ENCODE data around the gene PIGL. TPM values are rescaled to one million over a fixed set of nuclear protein-coding genes. Genes with fewer than 3 reads are reported as not detected.

The PIGL gene
- total RNA-seq, 1 donor from 2014 or later: 37.1 TPM

- H3K4me1 Mint-ChIP-seq (ENCODE audit: low read depth): peaks cover 7% of the 10 kb centered on the region
- TF ChIP-seq, protein P1, sequence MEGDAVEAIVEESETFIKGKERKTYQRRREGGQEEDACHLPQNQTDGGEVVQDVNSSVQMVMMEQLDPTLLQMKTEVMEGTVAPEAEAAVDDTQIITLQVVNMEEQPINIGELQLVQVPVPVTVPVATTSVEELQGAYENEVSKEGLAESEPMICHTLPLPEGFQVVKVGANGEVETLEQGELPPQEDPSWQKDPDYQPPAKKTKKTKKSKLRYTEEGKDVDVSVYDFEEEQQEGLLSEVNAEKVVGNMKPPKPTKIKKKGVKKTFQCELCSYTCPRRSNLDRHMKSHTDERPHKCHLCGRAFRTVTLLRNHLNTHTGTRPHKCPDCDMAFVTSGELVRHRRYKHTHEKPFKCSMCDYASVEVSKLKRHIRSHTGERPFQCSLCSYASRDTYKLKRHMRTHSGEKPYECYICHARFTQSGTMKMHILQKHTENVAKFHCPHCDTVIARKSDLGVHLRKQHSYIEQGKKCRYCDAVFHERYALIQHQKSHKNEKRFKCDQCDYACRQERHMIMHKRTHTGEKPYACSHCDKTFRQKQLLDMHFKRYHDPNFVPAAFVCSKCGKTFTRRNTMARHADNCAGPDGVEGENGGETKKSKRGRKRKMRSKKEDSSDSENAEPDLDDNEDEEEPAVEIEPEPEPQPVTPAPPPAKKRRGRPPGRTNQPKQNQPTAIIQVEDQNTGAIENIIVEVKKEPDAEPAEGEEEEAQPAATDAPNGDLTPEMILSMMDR (IDR thresholded peaks at IDR 0.05; ENCODE audit: unreplicated experiment): no peak
- no peak overlapping the region for H3K27ac Mint-ChIP-seq
- no peak overlapping the region for H3K4me3 Mint-ChIP-seq (ENCODE audit: low read depth)
- H3K27me3 Mint-ChIP-seq: no peaks in the 10 kb centered on the region
- no peak for DNase-seq (ENCODE audit: low spot score, unreplicated experiment)
- peaks cover 4% of the 10 kb centered on the region for H3K36me3 Mint-ChIP-seq (ENCODE audit: insufficient read depth)
- H3K9me3 Mint-ChIP-seq (ENCODE audit: low read depth): no peaks in the 10 kb centered on the region
Observed at GRCh38 chr17:16329519-16330271, 112.7 kb downstream of the PIGL start.

GRCh38 chr17:16338391-16338790, 121.4 kb downstream of the PIGL start:
- no peaks in the 10 kb centered on the region for H3K27me3 Mint-ChIP-seq
- no peaks in the 10 kb centered on the region for H3K4me1 Mint-ChIP-seq (ENCODE audit: low read depth)
- no peak for DNase-seq (ENCODE audit: low spot score, unreplicated experiment)
- no peak overlapping the region for H3K27ac Mint-ChIP-seq
- H3K4me3 Mint-ChIP-seq (ENCODE audit: low read depth): no peak overlapping the region
- no peaks in the 10 kb centered on the region for H3K9me3 Mint-ChIP-seq (ENCODE audit: low read depth)
- peaks cover 11% of the 10 kb centered on the region for H3K36me3 Mint-ChIP-seq (ENCODE audit: insufficient read depth)
- TF ChIP-seq, protein P1 (IDR thresholded peaks at IDR 0.05; ENCODE audit: unreplicated experiment): no peak

DNA sequence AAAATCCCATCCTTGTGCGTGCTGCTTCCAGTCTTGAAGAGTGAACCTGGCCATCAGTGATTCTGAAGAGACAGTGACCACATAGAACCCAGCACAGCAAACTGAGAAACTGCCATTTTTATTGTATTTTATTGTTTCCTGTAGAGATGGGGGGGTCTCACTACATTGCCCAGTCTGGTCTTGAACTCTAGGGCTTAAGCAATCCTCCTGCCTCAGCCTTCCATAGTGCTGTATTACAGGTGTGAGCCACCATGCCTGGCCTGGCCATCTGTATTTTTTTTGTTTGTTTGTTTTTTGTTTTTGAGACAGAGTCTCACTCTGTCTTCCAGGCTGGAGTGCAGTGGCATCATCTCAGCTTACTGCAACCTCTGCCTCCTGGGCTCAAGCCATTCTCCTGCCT, 122.4 kb downstream of the PIGL start:
- peaks cover 19% of the 10 kb centered on the region for H3K36me3 Mint-ChIP-seq (ENCODE audit: insufficient read depth)
- TF ChIP-seq, protein P1 (IDR thresholded peaks at IDR 0.05; ENCODE audit: unreplicated experiment): no peak
- no peaks in the 10 kb centered on the region for H3K27me3 Mint-ChIP-seq
- DNase-seq (ENCODE audit: low spot score, unreplicated experiment): no peak
- no peak overlapping the region for H3K27ac Mint-ChIP-seq
- H3K9me3 Mint-ChIP-seq (ENCODE audit: low read depth): no peaks in the 10 kb centered on the region
- no peak overlapping the region for H3K4me3 Mint-ChIP-seq (ENCODE audit: low read depth)
- H3K4me1 Mint-ChIP-seq (ENCODE audit: low read depth): no peaks in the 10 kb centered on the region

GRCh38 chr17:16339959-16340358, 122.9 kb downstream of the PIGL start:
- H3K4me3 Mint-ChIP-seq (ENCODE audit: low read depth): no peak overlapping the region
- H3K27ac Mint-ChIP-seq: no peak overlapping the region
- no peak for DNase-seq (ENCODE audit: low spot score, unreplicated experiment)

DNA sequence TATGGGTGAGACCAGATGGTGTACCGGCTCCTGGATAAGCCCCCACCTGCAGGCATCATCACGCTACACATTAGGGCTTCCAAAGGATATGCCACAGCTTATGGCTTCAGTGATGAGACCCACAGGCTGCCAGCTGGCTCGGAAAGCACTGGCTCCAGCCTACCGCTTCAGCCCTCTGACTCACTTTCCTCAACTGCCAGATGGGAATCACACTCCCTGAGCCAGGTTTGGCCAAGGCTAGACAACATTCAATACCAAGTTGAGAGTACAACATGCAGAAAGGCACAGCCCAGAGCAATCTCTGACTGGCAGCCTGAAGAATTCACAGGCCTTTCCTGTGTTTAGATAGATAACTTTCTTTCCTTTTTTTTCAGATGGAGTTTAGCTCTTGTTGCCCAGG, 126.0 kb downstream of the PIGL start:
- Mint-ChIP-seq H3K4me1 (ENCODE audit: low read depth) (no peaks in the 10 kb centered on the region), H3K4me3 (ENCODE audit: low read depth) (no peak overlapping the region), H3K27me3 (no peaks in the 10 kb centered on the region), H3K9me3 (ENCODE audit: low read depth) (no peaks in the 10 kb centered on the region), H3K27ac (no peak overlapping the region), H3K36me3 (ENCODE audit: insufficient read depth) (peaks cover 24% of the 10 kb centered on the region)
- no peak for DNase-seq (ENCODE audit: low spot score, unreplicated experiment)
- TF ChIP-seq, protein P1 (IDR thresholded peaks at IDR 0.05; ENCODE audit: unreplicated experiment): no peak

More at GRCh38 chr17:16339959-16340358, 122.9 kb downstream of the PIGL start:
- Mint-ChIP-seq H3K4me1 (ENCODE audit: low read depth) (no peaks in the 10 kb centered on the region), H3K9me3 (ENCODE audit: low read depth) (no peaks in the 10 kb centered on the region), H3K27me3 (no peaks in the 10 kb centered on the region), H3K36me3 (ENCODE audit: insufficient read depth) (peaks cover 20% of the 10 kb centered on the region)
- TF ChIP-seq, protein P1 (IDR thresholded peaks at IDR 0.05; ENCODE audit: unreplicated experiment): no peak

Data from progenitor cell of endocrine pancreas (in vitro differentiated cells).